Skeletal muscle cell (primary cell): ENCODE measurements around the gene VPS37B.

ENCODE experiments used
- DNase-seq: peaks from one replicate; pipeline ENCODE4 v3.0.0-alpha.2; 2010; ENCODE audit warnings: low read depth
- H3K4me3 ChIP-seq: 2 replicates; pipeline ENCODE4 v1.5.1; 2011; ENCODE audit warnings: low read depth, mild to moderate bottlenecking, control low read depth, low read length, moderate library complexity

The VPS37B gene

DNA sequence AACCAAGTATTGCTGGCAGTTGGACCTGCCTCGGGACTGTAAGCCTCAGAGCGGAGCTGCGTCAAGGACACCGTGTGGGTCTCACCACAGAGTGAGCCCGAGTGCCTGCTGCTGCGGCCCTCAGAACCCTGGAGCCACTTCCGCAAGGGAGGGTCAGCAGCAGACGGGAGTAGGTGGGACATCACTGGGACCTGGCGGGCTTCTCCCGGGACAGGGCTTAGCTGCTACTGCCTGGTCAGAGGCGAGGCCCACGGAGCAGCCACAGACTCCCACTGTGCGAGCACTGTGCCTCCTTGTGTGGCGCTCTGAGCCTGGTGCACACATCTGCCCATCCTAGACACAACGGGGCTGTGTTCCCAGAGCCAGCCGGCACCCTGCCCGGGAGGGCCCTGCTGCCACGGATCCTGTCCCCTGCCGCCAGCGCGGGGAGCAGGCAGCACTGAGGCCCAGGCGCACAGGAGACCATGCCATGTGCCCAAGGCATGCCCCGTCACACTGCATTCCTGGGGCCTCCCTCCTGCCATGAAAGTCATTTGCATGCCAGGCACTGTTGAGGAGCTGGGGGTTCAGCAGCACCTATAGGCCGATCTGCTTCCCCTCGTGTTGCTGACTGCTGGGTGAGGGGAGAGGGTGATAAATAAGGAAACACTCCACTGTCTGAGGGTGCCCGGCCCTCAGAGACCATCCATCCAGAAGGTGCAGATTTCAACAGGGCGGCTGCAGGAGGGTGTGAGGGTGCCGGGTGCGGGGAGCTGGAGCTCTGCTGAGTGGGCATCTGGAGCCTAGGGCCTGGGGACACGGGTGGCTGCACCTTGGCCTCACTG, 50.7 kb downstream of the VPS37B start:
- no peak overlapping the region for H3K4me3 ChIP-seq

DNA sequence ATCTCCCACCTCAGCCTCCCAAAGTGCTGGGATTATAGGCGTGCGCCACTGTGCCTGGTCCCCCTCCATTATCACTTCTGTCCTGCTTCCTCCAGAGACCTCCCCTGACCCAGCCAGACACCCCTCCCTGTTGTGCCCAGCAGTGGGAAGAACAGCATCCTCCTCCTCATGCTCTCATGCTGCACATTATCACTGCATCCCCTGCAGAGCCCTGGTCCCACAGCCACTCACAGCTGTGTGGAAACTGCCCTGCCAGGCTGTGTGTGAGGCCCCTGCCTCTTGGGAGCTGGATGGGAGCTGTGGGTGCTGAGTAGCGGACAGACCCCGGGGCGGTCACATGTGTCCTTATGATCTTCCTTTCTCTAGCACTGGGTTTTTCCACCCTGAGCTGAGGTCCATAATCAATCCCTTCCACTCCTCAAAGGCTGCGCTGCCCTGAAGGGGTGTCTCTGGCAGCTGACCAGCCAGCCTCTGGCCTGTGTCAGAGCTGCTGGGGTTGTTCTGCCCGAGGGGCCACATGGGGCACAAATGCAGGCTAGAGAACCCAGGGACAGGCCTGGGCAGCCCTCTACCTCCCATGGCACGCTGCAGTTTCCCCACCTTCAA, 51.5 kb downstream of the VPS37B start:
- H3K4me3 ChIP-seq = no peak overlapping the region
- no peak for DNase-seq

More for the DNA sequence above, 50.7 kb downstream of the VPS37B start:
- DNase-seq = no peak

DNA sequence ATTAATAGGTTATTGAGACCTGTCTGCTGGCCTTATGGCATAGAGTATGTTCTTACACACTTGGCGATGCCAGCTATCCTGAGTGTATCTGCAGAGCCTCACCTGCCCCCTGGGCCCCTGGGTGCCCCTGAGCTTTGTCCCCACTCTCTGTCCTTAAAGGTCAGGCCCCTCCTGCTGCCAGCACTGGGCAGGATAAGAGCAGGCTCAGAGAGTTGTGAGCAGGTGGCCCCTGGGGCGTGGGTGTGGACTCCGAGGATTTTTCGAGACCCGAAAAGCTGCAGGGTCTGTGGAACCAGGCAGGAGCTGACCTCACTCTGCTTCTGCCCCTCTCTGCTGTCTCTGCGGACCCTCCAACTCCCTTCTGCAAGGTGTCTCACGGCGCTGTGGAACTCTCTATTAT, 52.5 kb downstream of the VPS37B start:
- no peak overlapping the region for H3K4me3 ChIP-seq
- no peak for DNase-seq

DNA sequence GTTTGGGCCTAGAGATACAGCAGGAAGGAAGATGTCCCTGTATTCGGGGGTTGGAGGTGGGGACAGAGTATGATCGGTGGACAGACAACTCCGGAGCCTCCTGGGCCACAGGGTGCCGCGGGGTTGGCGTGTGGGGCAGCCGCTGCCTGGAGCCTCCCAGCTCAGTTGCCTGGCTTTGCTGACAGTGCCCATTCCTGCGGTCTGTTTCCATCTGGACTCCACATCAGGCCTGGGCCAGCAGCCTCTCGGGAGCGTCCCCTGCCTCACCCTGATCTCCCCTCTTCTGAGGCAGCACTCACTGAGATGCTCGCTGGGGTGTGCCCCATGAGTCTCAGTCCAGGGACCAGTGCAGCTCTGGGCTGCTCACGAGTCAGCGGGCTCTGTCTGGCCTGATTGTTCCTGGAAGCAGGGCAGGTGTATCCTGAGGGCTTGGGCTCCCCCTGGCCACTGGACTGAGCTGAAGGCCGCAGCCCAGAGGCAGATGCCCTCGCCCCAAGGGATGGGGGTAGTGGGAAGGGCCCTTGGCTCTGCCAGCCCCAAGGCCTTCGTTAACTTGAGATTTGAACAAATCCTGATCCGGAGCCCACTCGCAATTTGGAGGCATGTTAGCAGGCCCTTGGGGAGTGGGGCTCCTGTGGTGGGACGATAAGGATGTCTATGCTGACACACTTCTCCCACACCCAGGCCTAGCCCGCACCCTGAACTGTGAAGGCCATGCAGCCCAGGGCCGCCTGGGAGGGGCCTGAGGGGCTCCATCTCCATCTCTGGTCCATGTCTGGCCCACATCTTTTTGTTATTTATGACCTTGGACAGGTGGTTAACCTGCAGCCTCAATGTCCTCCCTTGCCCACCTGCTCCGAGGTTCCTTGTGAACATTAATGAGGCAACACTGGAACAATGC, 53.2 kb downstream of the VPS37B start:
- H3K4me3 ChIP-seq = no peak overlapping the region
- DNase-seq = no peak

DNA sequence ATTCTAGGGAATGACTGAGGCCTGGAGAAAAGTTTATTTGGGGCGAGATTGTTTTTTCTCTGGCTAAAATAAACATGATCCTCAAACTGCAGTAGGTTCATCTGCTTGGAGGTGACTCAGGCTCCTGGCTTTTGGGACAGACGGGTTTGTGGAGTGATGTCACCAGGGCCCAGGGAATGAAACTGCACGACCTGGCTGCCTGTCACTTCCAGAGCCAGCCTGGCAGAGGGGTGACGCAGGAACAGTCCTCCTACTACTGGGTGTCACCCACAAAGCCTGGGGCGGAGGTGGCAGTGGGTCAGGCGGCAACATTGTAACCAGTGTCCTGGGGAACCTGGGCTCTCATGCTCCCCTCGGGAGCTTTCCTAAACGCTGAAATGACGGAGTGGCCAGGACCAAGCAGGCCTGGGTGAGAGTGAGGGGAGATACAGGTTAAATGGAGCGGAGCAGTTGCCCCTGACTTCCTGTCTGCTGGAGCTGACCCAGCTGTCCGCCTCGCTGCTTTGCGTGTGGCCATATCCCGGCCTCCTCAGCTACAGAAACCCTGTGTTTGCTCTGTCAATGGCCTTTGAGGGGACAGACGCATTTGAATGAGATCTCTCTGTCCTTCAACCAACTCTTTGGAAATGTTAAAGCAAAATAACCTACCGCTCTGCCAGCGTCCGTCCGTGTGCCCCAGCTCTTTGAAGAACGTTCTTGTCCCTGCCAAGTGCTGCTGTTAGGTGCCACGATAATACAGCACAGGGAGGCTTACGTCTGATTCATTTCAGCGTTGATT, 54.2 kb downstream of the VPS37B start:
- no peak for DNase-seq
- H3K4me3 ChIP-seq = no peak overlapping the region

- DNase-seq = no peak
- H3K4me3 ChIP-seq = no peak overlapping the region
Observed at GRCh38 chr12:122840580-122841513, 55.1 kb downstream of the VPS37B start.

DNA sequence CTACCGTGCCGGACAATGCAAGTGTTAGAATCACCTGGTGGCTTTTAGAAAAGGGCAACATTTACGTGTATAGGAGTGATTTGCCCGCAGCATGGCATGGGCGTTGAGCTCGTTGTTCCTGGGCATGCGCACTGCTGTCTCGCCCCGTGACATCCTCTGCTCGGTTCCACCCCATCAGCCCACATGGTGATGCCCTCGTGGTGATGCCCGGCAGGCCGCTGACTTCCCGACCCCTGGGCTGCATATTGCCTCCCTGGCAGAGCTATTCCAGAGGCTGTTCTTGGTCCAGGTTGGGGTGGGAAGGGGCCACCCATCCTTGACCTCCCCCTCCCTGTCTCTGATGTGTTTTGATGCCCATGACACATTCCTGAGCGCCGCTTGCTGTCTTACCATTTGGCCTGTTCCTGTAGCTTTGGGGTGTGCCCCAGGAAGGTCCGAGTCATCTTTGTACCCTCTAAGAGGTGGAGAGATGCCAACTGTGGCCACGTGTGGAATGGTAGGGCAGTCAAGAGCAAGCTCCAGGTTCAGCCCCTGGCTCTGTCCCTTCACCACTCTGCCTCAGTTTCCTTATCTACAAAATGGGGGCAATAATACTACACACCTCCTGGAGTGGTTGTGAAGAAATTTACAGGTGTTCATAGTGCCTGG, 55.9 kb downstream of the VPS37B start:
- no peak for DNase-seq
- H3K4me3 ChIP-seq = no peak overlapping the region

DNA sequence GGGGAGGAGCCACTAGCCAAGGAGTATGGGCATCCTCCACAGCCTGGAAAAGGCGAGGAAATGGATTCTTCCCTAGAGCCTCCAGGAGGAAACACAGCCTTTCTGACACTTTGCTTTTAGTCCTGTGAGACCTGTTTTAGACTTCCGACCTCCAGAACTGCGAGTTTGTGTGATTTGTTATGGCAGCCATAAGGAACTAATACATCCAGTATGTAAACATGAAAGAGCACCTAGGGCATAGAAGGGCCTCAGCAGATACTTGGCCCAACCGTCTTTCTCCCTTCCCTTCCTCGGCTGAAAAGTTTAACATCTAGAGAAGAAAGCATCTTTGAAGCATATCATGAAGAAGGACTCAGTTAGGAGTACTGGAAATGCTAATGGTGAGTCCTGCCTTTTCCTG, 57.1 kb downstream of the VPS37B start:
- DNase-seq = no peak
- no peak overlapping the region for H3K4me3 ChIP-seq

GRCh38 chr12:122837306-122838265, 58.3 kb downstream of the VPS37B start:
- no peak for DNase-seq
- H3K4me3 ChIP-seq = no peak overlapping the region

GRCh38 chr12:122836027-122836921, 59.6 kb downstream of the VPS37B start:
- DNase-seq = no peak
- peak overlapping the region; percentile 68 for H3K4me3 ChIP-seq

GRCh38 chr12:122835750-122836026, 60.2 kb downstream of the VPS37B start:
- peak overlapping the region; percentile 68 for H3K4me3 ChIP-seq
- DNase-seq = no peak

DNA sequence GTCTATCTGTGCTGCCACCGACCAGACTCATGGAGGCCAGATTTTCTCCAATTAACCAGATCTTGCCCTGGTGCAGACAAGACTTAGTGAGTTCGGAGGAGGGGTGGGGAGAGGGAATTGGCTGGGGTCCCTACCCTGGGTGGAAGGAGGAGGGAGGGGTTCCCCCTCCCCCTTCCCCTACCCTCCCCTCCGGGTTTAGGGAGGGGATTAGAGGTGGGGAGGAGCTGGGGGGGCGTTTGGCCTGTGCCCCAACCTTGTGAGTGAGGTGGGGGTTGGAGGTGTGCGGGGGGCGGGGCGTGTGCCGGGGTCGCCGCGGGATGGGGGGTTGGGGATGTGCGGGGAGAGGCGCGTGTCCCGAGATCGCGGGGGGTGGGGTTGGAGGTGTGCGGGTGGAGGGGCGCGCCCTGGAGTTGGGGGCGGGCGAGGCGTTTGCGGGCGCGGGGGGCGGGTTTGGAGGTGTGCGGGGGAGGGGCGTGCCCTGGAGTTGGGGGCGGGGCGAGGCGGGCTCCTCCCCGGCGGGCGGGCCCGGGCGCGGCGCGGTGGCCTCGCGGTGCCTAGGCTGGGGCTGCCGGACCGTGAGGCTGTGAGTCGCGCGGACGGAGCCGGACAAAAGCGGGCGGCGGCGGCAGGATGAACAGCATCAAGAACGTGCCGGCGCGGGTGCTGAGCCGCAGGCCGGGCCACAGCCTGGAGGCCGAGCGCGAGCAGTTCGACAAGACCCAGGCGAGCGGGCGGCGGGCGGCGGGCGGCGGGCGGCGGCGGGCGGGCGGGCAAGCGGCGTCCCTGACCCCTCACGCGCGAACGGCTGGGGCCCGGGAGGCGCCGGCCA, 60.8 kb downstream of the VPS37B start, which contains the start of gene HIP1R:
TSS of gene HIP1R (plus strand) at position 537 of the 829 bp plus-strand sequence. CDS start at position 631, 94 bp downstream.
- H3K4me3 ChIP-seq = peak within 1 kb of the TSS; percentile 68
- DNase-seq = no peak

DNA sequence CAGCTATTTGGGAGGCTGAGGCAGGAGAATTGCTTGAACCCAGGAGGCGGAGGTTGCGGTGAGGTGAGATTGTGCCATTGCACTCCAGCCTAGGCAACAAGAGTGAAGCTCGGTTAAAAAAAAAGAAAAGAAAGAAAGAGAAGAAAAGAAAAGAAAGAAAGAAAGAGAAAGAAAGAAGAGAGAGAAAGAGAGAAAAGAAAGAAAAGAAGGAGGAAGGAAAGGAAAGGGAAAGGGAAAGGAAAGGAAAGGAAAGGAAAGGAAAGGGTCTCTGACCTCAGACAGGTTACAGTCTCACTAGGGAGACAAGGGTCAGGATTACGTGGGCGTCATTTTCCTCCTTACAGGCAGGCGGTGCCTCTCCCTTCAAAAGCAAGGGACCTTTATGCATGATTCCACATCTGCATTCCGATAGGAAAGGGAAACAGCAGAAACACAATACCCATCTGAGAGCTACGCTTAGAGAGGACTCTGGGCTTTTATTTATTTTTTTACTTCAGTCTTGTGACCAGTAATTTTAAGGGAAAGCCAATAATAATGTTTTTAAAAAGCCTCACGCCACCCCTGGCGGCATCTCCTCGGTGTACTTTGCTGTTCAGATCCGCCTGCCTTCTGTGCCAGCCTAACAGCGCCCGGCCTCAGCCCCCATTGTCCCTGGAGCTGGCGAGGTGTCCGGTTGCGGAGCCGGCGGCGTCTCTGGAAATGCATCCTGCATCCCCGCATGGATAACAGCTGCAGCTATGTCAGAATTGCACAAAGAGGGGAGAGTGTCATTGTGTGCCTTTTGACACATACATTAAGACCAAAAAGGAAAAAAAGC, 61.6 kb downstream of the VPS37B start:
- H3K4me3 ChIP-seq = peak overlapping the region; percentile 68
- peak; percentile 22 for DNase-seq

GRCh38 chr12:122830517-122831214, 65.3 kb downstream of the VPS37B start:
- DNase-seq = peak; percentile 71
- H3K4me3 ChIP-seq = no peak overlapping the region
